GM12878 (cell line): ENCODE measurements around the gene CASP4. TPM values are rescaled to one million over a fixed set of nuclear protein-coding genes. Genes with fewer than 3 reads are reported as not detected.
"Not testable (repeated sequence)": the region's sequence is repeated elsewhere in the genome, so short reads cannot be mapped to it uniquely, and the experiment has no call there.

ENCODE experiments used
- ATAC-seq: fragments of 200-7000 bp; cut with Tn5 transposase; 3 replicates; pipeline ENCODE4 v1.9.1; 2020; ENCODE audit warnings: mild to moderate bottlenecking, moderate library complexity
- BruUV-seq: library from RNA; stranded (reverse); fragments of 400-500 nt; replicated peaks from 2 replicates; lab custom pipeline; 2021; lab: Mats Ljungman, UMichigan
- CTCF ChIA-PET: fragments of 300-600 bp; sonication (Branson Sonifier 250); formaldehyde crosslinking; extraction: SDS; loops from one replicate; lab custom pipeline; 2021; ENCODE audit warnings: inconsistent platforms; lab: Yijun Ruan, JAX
- POLR2A ChIA-PET: fragments of 350-600 bp; formaldehyde crosslinking; extraction: SDS; loops from one replicate; lab custom pipeline; 2021; ENCODE audit warnings: inconsistent platforms; lab: Charles Lee
- RAD21 ChIA-PET: fragments of 300-600 bp; sonication (Branson Sonifier 250); formaldehyde crosslinking; loops from one replicate; lab custom pipeline; 2023; ENCODE audit warnings: antibody characterized with exemption; ENCODE audit not compliant: unreplicated experiment; lab: Charles Lee
- SMC1A ChIA-PET: fragments of 300-600 bp; sonication (Branson Sonifier 250); formaldehyde crosslinking; loops from one replicate; lab custom pipeline; 2023; ENCODE audit not compliant: unreplicated experiment, uncharacterized antibody; lab: Charles Lee
- DNase-seq: peaks from one replicate; pipeline ENCODE4 v3.0.0-alpha.2; 2011; ENCODE audit warnings: low read depth, low spot score
- FAIRE-seq: peaks from 3 replicates; lab custom pipeline; 2011; peaks lifted over from hg19 to GRCh38; lab: Jason Lieb, UNC
- H2AFZ ChIP-seq: 2 replicates; pipeline ENCODE4 v1.6.0; 2011; ENCODE audit warnings: low read depth, low read length, control low read depth; ENCODE audit not compliant: control insufficient read depth
- H3K27ac ChIP-seq: 2 replicates; pipeline ENCODE4 v1.5.1; 2011; ENCODE audit warnings: control low read depth; ENCODE audit not compliant: control insufficient read depth, insufficient read depth
- H3K27me3 ChIP-seq, 2 experiments: replicated peaks in 1 of 2; 2 replicates each; pipeline versions ENCODE4 v1.6.0 to v1.6.1; 2011; ENCODE audit warnings: low read length in 1 of 2; ENCODE audit not compliant: control insufficient read depth in 2 of 2, insufficient read depth in 2 of 2
- H3K36me3 ChIP-seq, 2 experiments: 2 replicates each; pipeline ENCODE4 v1.5.1; 2011; ENCODE audit warnings: low read length in 1 of 2; ENCODE audit not compliant: control insufficient read depth in 2 of 2, insufficient read depth in 2 of 2
- H3K4me1 ChIP-seq: 2 replicates; pipeline ENCODE4 v1.6.1; 2011; ENCODE audit warnings: mild to moderate bottlenecking, low read length, moderate library complexity, mixed read lengths; ENCODE audit not compliant: control insufficient read depth, insufficient read depth
- H3K4me2 ChIP-seq: 2 replicates; pipeline ENCODE4 v1.6.0; 2011; ENCODE audit warnings: control low read depth; ENCODE audit not compliant: control insufficient read depth, insufficient read depth
- H3K4me3 ChIP-seq: fragments of 200-600 bp; sonication (generic); 2 replicates; pipeline ENCODE4 v1.5.1; 2016
- H3K79me2 ChIP-seq: 2 replicates; pipeline ENCODE4 v1.6.0; 2011; ENCODE audit warnings: low read length; ENCODE audit not compliant: control insufficient read depth, insufficient read depth
- H3K9ac ChIP-seq: 2 replicates; pipeline ENCODE4 v1.8.0; 2011; ENCODE audit warnings: low read length, control low read depth, mixed read lengths; ENCODE audit not compliant: control insufficient read depth, insufficient read depth
- H3K9me3 ChIP-seq: replicated peaks from 3 replicates; pipeline ENCODE4 v1.5.1; 2011; ENCODE audit warnings: mild to moderate bottlenecking, low read length; ENCODE audit not compliant: control insufficient read depth, insufficient read depth
- H4K20me1 ChIP-seq: 2 replicates; pipeline ENCODE4 v1.6.0; 2011; ENCODE audit not compliant: control insufficient read depth, insufficient read depth
- RAD51 ChIP-seq: fragments of 450-650 bp; IDR thresholded peaks from 2 replicates; pipeline ENCODE4 v1.6.1; 2016; ENCODE audit warnings: moderate library complexity, mild to moderate bottlenecking, inconsistent platforms
- RUNX3 ChIP-seq: IDR thresholded peaks from 2 replicates; pipeline ENCODE4 v1.6.1; 2012; ENCODE audit warnings: low read length, inconsistent platforms
- SMARCA5 ChIP-seq: fragments of 450-650 bp; IDR thresholded peaks from 2 replicates; pipeline ENCODE4 v1.6.1; 2017; ENCODE audit warnings: mild to moderate bottlenecking
- ZBTB33 ChIP-seq: fragments of 450-650 bp; IDR thresholded peaks from 2 replicates; pipeline ENCODE4 v1.6.1; 2017; ENCODE audit warnings: mild to moderate bottlenecking
- WGBS: methylation state at CpG from one replicate; pipeline ENCODE4 v1.1.6; 2016; ENCODE audit warnings: low lambda C conversion rate; ENCODE audit not compliant: insufficient replicate concordance, insufficient coverage; ENCODE audit errors: missing lambda C conversion rate; 5-methylcytosine and 5-hydroxymethylcytosine counted together
- in situ Hi-C: fragments of 300-500 bp; cut with MboI; formaldehyde crosslinking; loops from 9 replicates; pipeline ENCODE4 v1.14.3; 2018; ENCODE audit warnings: mixed read lengths
- intact Hi-C: fragments of 100-400 bp; cut with micrococcal nuclease; formaldehyde crosslinking; loops from one replicate; pipeline ENCODE4 v1.14.2; 2022; ENCODE audit not compliant: unreplicated experiment
- polyA plus RNA-seq, 11 experiments: library from polyadenylated mRNA; depleted of rRNA in 4 of 11; unstranded in 6 of 11; stranded (reverse) in 5 of 11; fragments of >200 nt; fragmentation: Nextera tagmentation in 4 of 11; fragmentation: Illumina TruSeq in 1 of 11; extraction: Ambion mirVana in 4 of 11; extraction: Trizol in 1 of 11; gene quantifications; 1 replicate in 1 of 11; 2 replicates in 10 of 11; pipeline versions ENCODE4 v1.2.1 to v1.2.3, GENCODE V29; 2011 to 2016; ENCODE audit warnings: inconsistent platforms in 2 of 11, missing spikeins in 2 of 11, low read depth in 1 of 11
- total RNA-seq, 4 experiments: library from RNA; depleted of rRNA in 3 of 4; stranded (reverse); fragments of >200 nt in 3 of 4; fragmentation: Illumina TruSeq in 1 of 4; extraction: Trizol in 1 of 4; gene quantifications; 2 replicates each; pipeline versions ENCODE4 v1.2.1 to v1.2.3, GENCODE V29; 2013 to 2021
- TF ChIP-seq, protein P1 (sequence below): fragments of 450-650 bp; IDR thresholded peaks from 2 replicates; pipeline ENCODE4 v1.6.1; 2018; ENCODE audit warnings: mild to moderate bottlenecking, low read depth, moderate library complexity; ENCODE audit not compliant: partially characterized antibody

The CASP4 gene
- total and polyA plus RNA-seq, 10 of the 15 experiments (the other 5 are each of a cell fraction or from before 2014, with no cell fraction given), result 25.3 to 113 (median 50.0) TPM

DNA sequence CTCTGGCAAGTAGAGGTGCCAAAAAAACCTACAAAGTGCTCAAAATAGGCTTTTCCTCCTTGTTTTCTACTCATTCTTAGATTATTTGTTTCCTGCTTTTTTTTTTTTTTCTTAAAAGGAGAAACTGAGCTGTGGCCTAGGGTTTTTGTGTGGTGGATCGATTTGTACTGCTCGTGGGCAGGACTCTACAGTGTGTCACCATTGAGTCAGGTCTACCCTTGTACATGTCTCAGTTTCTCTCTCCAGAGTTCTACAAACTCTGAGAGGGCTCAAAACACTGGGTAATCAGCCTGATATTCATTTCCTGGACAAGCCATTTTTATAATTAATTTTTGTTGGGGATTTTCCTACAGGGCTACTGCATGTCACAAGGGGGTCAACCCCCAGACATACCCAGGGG is 5.2 kb upstream of the CASP4 start:
- SMC1A ChIA-PET, result interaction anchor here (0.7 kb wide), 1 partner anchor 178 kb away, joined by 3 read pairs; no protein-coding TSS in a partner anchor
- peaks cover 4% of the 10 kb centered on the region for H3K4me1 ChIP-seq
- H3K27ac ChIP-seq, result no peak overlapping the region
- no peaks in the 10 kb centered on the region for H3K79me2 ChIP-seq
- 0% methylated on average over 2 of the region's 2 CpGs for WGBS
- TF ChIP-seq SMARCA5 (no peak), RUNX3 (no peak), ZBTB33 (no peak), RAD51 (no peak)
- TF ChIP-seq, protein P1, sequence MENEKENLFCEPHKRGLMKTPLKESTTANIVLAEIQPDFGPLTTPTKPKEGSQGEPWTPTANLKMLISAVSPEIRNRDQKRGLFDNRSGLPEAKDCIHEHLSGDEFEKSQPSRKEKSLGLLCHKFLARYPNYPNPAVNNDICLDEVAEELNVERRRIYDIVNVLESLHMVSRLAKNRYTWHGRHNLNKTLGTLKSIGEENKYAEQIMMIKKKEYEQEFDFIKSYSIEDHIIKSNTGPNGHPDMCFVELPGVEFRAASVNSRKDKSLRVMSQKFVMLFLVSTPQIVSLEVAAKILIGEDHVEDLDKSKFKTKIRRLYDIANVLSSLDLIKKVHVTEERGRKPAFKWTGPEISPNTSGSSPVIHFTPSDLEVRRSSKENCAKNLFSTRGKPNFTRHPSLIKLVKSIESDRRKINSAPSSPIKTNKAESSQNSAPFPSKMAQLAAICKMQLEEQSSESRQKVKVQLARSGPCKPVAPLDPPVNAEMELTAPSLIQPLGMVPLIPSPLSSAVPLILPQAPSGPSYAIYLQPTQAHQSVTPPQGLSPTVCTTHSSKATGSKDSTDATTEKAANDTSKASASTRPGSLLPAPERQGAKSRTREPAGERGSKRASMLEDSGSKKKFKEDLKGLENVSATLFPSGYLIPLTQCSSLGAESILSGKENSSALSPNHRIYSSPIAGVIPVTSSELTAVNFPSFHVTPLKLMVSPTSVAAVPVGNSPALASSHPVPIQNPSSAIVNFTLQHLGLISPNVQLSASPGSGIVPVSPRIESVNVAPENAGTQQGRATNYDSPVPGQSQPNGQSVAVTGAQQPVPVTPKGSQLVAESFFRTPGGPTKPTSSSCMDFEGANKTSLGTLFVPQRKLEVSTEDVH, result no peak
- H3K4me2 ChIP-seq, result no peak overlapping the region
- in situ Hi-C loops (no loop called here), intact Hi-C loops (no loop called here)
- no peak overlapping the region for H3K4me3 ChIP-seq
- H3K27me3 ChIP-seq, result no peaks in the 10 kb centered on the region
- no peak overlapping the region for H3K9ac ChIP-seq
- no peak overlapping the region for H2AFZ ChIP-seq
- BruUV-seq, result no TSS peak
- DNase-seq, result no peak
- CTCF ChIA-PET, result interaction anchor here (1.0 kb wide), 1 partner anchor 27 kb away, joined by 3 read pairs; no protein-coding TSS in a partner anchor
- POLR2A ChIA-PET, result no interaction called here
- no peaks in the 10 kb centered on the region for H4K20me1 ChIP-seq
- no peak for ATAC-seq
- no peaks in the 10 kb centered on the region for H3K36me3 ChIP-seq
- FAIRE-seq, result no peak
- H3K9me3 ChIP-seq, result no peaks in the 10 kb centered on the region; the same call in 2 of the 3 replicates
- RAD21 ChIA-PET, result no interaction called here

GRCh38 chr11:104972924-104973323 is 4.5 kb upstream of the CASP4 start:
- in situ Hi-C loops, result not testable (repeated sequence)

More at GRCh38 chr11:104972924-104973323, 4.5 kb upstream of the CASP4 start:
- H3K79me2 ChIP-seq, H3K4me1 ChIP-seq, intact Hi-C loops, H4K20me1 ChIP-seq, H3K27me3 ChIP-seq, DNase-seq, RAD21 ChIA-PET, H3K9me3 ChIP-seq, H3K36me3 ChIP-seq, FAIRE-seq, BruUV-seq, SMC1A ChIA-PET, POLR2A ChIA-PET, ATAC-seq, H3K4me2 ChIP-seq, H3K27ac ChIP-seq, H3K4me3 ChIP-seq, H3K9ac ChIP-seq, H2AFZ ChIP-seq: not testable (repeated sequence)
- CTCF ChIA-PET, result interaction anchor here (1.0 kb wide), 1 partner anchor 28 kb away, joined by 3 read pairs; no protein-coding TSS in a partner anchor
- WGBS, result 86% methylated on average over 8 of the region's 8 CpGs
